GM12878 (cell line): Measurements from ENCODE around the gene SACS. TPM values are rescaled to one million over a fixed set of nuclear protein-coding genes. Genes with fewer than 3 reads are reported as not detected.

Experiments
- BCL11A ChIP-seq: IDR thresholded peaks from 2 replicates; pipeline ENCODE4 v1.6.1; 2011; ENCODE audit warnings: low read depth, low read length
- CBFB ChIP-seq: IDR thresholded peaks from 2 replicates; pipeline ENCODE4 v1.6.1; 2016; ENCODE audit warnings: antibody characterized with exemption, low read depth
- CHD1 ChIP-seq: IDR thresholded peaks from 2 replicates; pipeline ENCODE4 v1.6.1; 2012; ENCODE audit warnings: low read depth, low read length, improper control_type of control experiment
- CHD4 ChIP-seq: fragments of 200-600 bp; sonication (generic); IDR thresholded peaks from 2 replicates; pipeline ENCODE4 v1.6.1; 2016; ENCODE audit warnings: mild to moderate bottlenecking
- EED ChIP-seq: sonication (generic); IDR thresholded peaks from 2 replicates; pipeline ENCODE4 v1.6.1; 2016; ENCODE audit warnings: antibody characterized with exemption, low read depth
- FOS ChIP-seq: IDR thresholded peaks from 3 replicates; pipeline ENCODE4 v1.6.1; 2011; ENCODE audit warnings: borderline replicate concordance; ENCODE audit not compliant: insufficient read length; ENCODE audit errors: extremely low read depth
- GABPA ChIP-seq: IDR thresholded peaks from 2 replicates; pipeline ENCODE4 v1.6.1; 2014; ENCODE audit warnings: antibody characterized with exemption, low read depth, mild to moderate bottlenecking, inconsistent platforms
- KAT2A ChIP-seq: conservative IDR thresholded peaks from 2 replicates; pipeline ENCODE4 v1.6.1; 2011; ENCODE audit warnings: low read depth, low read length; ENCODE audit not compliant: control insufficient read depth
- KDM1A ChIP-seq: fragments of 200-600 bp; sonication (generic); IDR thresholded peaks from 2 replicates; pipeline ENCODE4 v1.6.1; 2016; ENCODE audit warnings: borderline replicate concordance
- NFYB ChIP-seq: IDR thresholded peaks from 2 replicates; pipeline ENCODE4 v1.6.1; 2011; ENCODE audit warnings: low read depth, mild to moderate bottlenecking, low read length, improper control_type of control experiment, moderate library complexity; ENCODE audit not compliant: insufficient read depth
- SUZ12 ChIP-seq: fragments of 200-600 bp; sonication (generic); IDR thresholded peaks from one replicate; pipeline ENCODE4 v1.6.1; 2018; ENCODE audit warnings: antibody characterized with exemption, mild to moderate bottlenecking; ENCODE audit not compliant: unreplicated experiment
- ZZZ3 ChIP-seq: IDR thresholded peaks from 2 replicates; pipeline ENCODE4 v1.6.1; 2011; ENCODE audit warnings: low read depth; ENCODE audit not compliant: control insufficient read depth, insufficient read length
- polyA plus RNA-seq, 11 experiments: library from polyadenylated mRNA; depleted of rRNA in 4 of 11; unstranded in 6 of 11; stranded (reverse) in 5 of 11; fragments of >200 nt; fragmentation: Nextera tagmentation in 4 of 11; fragmentation: Illumina TruSeq in 1 of 11; extraction: Ambion mirVana in 4 of 11; extraction: Trizol in 1 of 11; gene quantifications; 1 replicate in 1 of 11; 2 replicates in 10 of 11; pipeline versions ENCODE4 v1.2.1 to v1.2.3, GENCODE V29; 2011 to 2016; ENCODE audit warnings: inconsistent platforms in 2 of 11, missing spikeins in 2 of 11, low read depth in 1 of 11
- total RNA-seq, 4 experiments: library from RNA; depleted of rRNA in 3 of 4; stranded (reverse); fragments of >200 nt in 3 of 4; fragmentation: Illumina TruSeq in 1 of 4; extraction: Trizol in 1 of 4; gene quantifications; 2 replicates each; pipeline versions ENCODE4 v1.2.1 to v1.2.3, GENCODE V29; 2013 to 2021
- TF ChIP-seq, protein P1 (sequence below): fragments of 450-650 bp; conservative IDR thresholded peaks from 2 replicates; pipeline ENCODE4 v1.6.1; 2017; ENCODE audit warnings: mild to moderate bottlenecking, moderate library complexity
- TF ChIP-seq, protein P2 (sequence below): IDR thresholded peaks from 2 replicates; pipeline ENCODE4 v1.6.1; 2012; ENCODE audit warnings: mild to moderate bottlenecking, low read depth, low read length
- TF ChIP-seq, protein P3 (sequence below): fragments of 150-350 bp; IDR thresholded peaks from 2 replicates; pipeline ENCODE4 v1.6.1; 2014; ENCODE audit warnings: mild to moderate bottlenecking, low read depth, low read length
- TF ChIP-seq, protein P4 (sequence below): fragments of 450-650 bp; IDR thresholded peaks from 2 replicates; pipeline ENCODE4 v1.6.1; 2017; ENCODE audit warnings: borderline replicate concordance
- TF ChIP-seq, protein P5 (sequence below): fragments of 150-350 bp; IDR thresholded peaks from 2 replicates; pipeline ENCODE4 v1.6.1; 2016; ENCODE audit warnings: low read depth, low read length

The SACS gene
- total and polyA plus RNA-seq, 10 of the 15 experiments (the other 5 are each of a cell fraction or from before 2014, with no cell fraction given): 9.9 to 74.9 (median 22.1) TPM

DNA sequence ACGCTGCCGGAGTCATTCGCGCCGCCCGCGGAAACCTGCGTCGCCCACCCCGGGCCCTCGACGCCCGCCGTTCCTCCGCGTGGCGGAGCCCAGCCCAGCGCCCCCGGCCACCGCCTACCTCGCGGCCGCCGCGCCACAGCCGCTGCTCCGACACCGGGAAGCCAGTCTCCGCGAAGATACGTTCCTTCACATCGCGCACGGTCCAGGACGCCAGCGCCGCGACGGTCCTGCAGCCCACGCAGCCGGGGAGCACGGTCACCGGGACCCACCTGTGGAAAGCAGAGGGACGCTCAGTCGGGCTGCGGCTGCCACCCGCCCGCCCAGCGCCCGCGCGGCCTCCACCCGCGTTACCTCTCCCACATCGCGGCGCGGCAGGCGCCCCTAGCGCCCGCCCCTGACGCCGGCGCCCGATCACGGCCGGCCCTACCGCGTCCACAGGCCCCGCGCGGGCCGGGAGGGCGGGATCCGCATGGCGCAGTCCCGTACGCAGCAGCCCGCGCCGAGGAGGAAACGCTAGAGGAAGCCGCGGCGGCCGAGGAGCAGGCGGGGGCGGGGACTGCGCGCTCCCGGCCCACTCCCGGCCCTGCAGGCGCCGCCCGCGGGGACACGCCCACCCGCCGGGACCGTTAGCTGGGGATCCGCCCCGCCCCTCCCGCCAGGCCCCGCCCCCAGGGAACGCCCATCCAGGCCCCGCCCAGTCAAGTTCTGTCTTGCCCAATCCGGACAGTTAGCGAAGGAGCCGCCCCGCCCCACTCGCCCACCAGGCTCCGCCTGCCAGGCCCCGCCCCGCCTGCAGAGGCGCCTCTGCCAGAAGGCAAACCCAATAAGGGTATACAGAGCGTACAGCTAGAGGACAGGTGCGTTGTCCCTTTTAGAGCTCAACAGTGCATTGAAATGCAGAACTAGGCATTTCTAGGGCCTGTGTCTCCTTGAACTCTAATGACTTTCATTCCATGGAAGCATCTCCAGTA, 58.2 kb downstream of the SACS start (continued):
- TF ChIP-seq CHD4: no peak
- TF ChIP-seq, protein P1, sequence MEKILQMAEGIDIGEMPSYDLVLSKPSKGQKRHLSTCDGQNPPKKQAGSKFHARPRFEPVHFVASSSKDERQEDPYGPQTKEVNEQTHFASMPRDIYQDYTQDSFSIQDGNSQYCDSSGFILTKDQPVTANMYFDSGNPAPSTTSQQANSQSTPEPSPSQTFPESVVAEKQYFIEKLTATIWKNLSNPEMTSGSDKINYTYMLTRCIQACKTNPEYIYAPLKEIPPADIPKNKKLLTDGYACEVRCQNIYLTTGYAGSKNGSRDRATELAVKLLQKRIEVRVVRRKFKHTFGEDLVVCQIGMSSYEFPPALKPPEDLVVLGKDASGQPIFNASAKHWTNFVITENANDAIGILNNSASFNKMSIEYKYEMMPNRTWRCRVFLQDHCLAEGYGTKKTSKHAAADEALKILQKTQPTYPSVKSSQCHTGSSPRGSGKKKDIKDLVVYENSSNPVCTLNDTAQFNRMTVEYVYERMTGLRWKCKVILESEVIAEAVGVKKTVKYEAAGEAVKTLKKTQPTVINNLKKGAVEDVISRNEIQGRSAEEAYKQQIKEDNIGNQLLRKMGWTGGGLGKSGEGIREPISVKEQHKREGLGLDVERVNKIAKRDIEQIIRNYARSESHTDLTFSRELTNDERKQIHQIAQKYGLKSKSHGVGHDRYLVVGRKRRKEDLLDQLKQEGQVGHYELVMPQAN: peak; percentile 78
- TF ChIP-seq GABPA: no peak
- TF ChIP-seq, protein P2, sequence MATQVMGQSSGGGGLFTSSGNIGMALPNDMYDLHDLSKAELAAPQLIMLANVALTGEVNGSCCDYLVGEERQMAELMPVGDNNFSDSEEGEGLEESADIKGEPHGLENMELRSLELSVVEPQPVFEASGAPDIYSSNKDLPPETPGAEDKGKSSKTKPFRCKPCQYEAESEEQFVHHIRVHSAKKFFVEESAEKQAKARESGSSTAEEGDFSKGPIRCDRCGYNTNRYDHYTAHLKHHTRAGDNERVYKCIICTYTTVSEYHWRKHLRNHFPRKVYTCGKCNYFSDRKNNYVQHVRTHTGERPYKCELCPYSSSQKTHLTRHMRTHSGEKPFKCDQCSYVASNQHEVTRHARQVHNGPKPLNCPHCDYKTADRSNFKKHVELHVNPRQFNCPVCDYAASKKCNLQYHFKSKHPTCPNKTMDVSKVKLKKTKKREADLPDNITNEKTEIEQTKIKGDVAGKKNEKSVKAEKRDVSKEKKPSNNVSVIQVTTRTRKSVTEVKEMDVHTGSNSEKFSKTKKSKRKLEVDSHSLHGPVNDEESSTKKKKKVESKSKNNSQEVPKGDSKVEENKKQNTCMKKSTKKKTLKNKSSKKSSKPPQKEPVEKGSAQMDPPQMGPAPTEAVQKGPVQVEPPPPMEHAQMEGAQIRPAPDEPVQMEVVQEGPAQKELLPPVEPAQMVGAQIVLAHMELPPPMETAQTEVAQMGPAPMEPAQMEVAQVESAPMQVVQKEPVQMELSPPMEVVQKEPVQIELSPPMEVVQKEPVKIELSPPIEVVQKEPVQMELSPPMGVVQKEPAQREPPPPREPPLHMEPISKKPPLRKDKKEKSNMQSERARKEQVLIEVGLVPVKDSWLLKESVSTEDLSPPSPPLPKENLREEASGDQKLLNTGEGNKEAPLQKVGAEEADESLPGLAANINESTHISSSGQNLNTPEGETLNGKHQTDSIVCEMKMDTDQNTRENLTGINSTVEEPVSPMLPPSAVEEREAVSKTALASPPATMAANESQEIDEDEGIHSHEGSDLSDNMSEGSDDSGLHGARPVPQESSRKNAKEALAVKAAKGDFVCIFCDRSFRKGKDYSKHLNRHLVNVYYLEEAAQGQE: no peak
- TF ChIP-seq CHD1: no peak
- TF ChIP-seq KDM1A: no peak
- no peak for TF ChIP-seq SUZ12
- TF ChIP-seq FOS: no peak
- no peak for TF ChIP-seq ZZZ3
- TF ChIP-seq, protein P3, sequence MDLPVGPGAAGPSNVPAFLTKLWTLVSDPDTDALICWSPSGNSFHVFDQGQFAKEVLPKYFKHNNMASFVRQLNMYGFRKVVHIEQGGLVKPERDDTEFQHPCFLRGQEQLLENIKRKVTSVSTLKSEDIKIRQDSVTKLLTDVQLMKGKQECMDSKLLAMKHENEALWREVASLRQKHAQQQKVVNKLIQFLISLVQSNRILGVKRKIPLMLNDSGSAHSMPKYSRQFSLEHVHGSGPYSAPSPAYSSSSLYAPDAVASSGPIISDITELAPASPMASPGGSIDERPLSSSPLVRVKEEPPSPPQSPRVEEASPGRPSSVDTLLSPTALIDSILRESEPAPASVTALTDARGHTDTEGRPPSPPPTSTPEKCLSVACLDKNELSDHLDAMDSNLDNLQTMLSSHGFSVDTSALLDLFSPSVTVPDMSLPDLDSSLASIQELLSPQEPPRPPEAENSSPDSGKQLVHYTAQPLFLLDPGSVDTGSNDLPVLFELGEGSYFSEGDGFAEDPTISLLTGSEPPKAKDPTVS: no peak
- peak; percentile 58; the same call in 1 of the 2 replicates for TF ChIP-seq NFYB
- TF ChIP-seq, protein P4, sequence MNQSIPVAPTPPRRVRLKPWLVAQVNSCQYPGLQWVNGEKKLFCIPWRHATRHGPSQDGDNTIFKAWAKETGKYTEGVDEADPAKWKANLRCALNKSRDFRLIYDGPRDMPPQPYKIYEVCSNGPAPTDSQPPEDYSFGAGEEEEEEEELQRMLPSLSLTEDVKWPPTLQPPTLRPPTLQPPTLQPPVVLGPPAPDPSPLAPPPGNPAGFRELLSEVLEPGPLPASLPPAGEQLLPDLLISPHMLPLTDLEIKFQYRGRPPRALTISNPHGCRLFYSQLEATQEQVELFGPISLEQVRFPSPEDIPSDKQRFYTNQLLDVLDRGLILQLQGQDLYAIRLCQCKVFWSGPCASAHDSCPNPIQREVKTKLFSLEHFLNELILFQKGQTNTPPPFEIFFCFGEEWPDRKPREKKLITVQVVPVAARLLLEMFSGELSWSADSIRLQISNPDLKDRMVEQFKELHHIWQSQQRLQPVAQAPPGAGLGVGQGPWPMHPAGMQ: no peak
- no peak for TF ChIP-seq BCL11A
- no peak for TF ChIP-seq CBFB
- peak; percentile 12; the same call in 1 of the 2 replicates for TF ChIP-seq EED
- TF ChIP-seq, protein P5, sequence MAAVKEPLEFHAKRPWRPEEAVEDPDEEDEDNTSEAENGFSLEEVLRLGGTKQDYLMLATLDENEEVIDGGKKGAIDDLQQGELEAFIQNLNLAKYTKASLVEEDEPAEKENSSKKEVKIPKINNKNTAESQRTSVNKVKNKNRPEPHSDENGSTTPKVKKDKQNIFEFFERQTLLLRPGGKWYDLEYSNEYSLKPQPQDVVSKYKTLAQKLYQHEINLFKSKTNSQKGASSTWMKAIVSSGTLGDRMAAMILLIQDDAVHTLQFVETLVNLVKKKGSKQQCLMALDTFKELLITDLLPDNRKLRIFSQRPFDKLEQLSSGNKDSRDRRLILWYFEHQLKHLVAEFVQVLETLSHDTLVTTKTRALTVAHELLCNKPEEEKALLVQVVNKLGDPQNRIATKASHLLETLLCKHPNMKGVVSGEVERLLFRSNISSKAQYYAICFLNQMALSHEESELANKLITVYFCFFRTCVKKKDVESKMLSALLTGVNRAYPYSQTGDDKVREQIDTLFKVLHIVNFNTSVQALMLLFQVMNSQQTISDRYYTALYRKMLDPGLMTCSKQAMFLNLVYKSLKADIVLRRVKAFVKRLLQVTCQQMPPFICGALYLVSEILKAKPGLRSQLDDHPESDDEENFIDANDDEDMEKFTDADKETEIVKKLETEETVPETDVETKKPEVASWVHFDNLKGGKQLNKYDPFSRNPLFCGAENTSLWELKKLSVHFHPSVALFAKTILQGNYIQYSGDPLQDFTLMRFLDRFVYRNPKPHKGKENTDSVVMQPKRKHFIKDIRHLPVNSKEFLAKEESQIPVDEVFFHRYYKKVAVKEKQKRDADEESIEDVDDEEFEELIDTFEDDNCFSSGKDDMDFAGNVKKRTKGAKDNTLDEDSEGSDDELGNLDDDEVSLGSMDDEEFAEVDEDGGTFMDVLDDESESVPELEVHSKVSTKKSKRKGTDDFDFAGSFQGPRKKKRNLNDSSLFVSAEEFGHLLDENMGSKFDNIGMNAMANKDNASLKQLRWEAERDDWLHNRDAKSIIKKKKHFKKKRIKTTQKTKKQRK: no peak
- TF ChIP-seq KAT2A: no peak
